HG03469 (cell line): Measurements from ENCODE around the gene SRSF4.
"Not testable (repeated sequence)": the region's sequence is repeated elsewhere in the genome, so short reads cannot be mapped to it uniquely, and the experiment has no call there.

Experiments
- ATAC-seq: cut with Tn5 transposase; IDR thresholded peaks from one replicate; pipeline ENCODE4 v1.9.1; 2021; ENCODE audit warnings: mild to moderate bottlenecking, moderate library complexity, moderate number of reproducible peaks; ENCODE audit not compliant: unreplicated experiment

SRSF4 gene

GRCh38 chr1:29181413-29182225 lies at the start of gene SRSF4:
TSS of gene SRSF4 (minus strand) at chr1:29181900. CDS start at chr1:29181752, 148 bp downstream.
- peak; percentile 74 for ATAC-seq

- ATAC-seq: peak; percentile 71
These were observed 49.1 kb upstream of the SRSF4 start, which contains the start of gene MECR for GRCh38 chr1:29230553-29231378. TSS of gene MECR (minus strand) at chr1:29230934. CDS start at chr1:29230906, 28 bp downstream.

- no peak for ATAC-seq
These were observed 48.5 kb upstream of the SRSF4 start for GRCh38 chr1:29230204-29230552.

GRCh38 chr1:29227511-29227910 lies 45.8 kb upstream of the SRSF4 start:
- ATAC-seq: no peak

GRCh38 chr1:29225361-29225760 lies 43.7 kb upstream of the SRSF4 start:
- no peak for ATAC-seq

GRCh38 chr1:29224356-29224837 lies 42.7 kb upstream of the SRSF4 start:
- no peak for ATAC-seq

- no peak for ATAC-seq
These were observed 41.8 kb upstream of the SRSF4 start for GRCh38 chr1:29223521-29223920.

- ATAC-seq: no peak
These were observed 41.0 kb upstream of the SRSF4 start for GRCh38 chr1:29222686-29223085.

GRCh38 chr1:29222260-29222659 lies 40.6 kb upstream of the SRSF4 start:
- ATAC-seq: not testable (repeated sequence)

- no peak for ATAC-seq
These were observed 39.6 kb upstream of the SRSF4 start for GRCh38 chr1:29221296-29221695.

- no peak for ATAC-seq
These were observed 36.5 kb upstream of the SRSF4 start for GRCh38 chr1:29218223-29218622.

GRCh38 chr1:29217633-29218032 lies 35.9 kb upstream of the SRSF4 start:
- no peak for ATAC-seq

GRCh38 chr1:29213055-29213454 lies 31.4 kb upstream of the SRSF4 start:
- no peak for ATAC-seq

GRCh38 chr1:29211086-29212030 lies 29.7 kb upstream of the SRSF4 start:
- no peak for ATAC-seq

GRCh38 chr1:29210278-29211085 lies 28.8 kb upstream of the SRSF4 start:
- ATAC-seq: no peak

GRCh38 chr1:29209173-29209572 lies 27.5 kb upstream of the SRSF4 start:
- no peak for ATAC-seq

GRCh38 chr1:29208442-29208841 lies 26.7 kb upstream of the SRSF4 start:
- ATAC-seq: no peak

GRCh38 chr1:29202584-29203340 lies 21.1 kb upstream of the SRSF4 start:
- peak; percentile 46 for ATAC-seq

- no peak for ATAC-seq
These were observed 20.4 kb upstream of the SRSF4 start for GRCh38 chr1:29202053-29202452.
